Memory B cell (primary cell): ENCODE measurements around the gene HKDC1.
A peak's percentile ranks its signal among the peaks of the same experiment; 100 is the strongest.

Experiments
- ATAC-seq: fragments of 150-1000 bp; cut with Tn5 transposase; 2 replicates; pipeline ENCODE4 v1.10.0; 2021; ENCODE audit warnings: low read depth, mild to moderate bottlenecking, moderate library complexity
- DNase-seq, 2 donors: peaks; one replicate each; pipeline ENCODE4 v3.0.0; 2022; ENCODE audit warnings: low spot score in 2 of 2
- H3K27ac Mint-ChIP-seq: one replicate; pipeline ENCODE4 v1.8.0; 2022; ENCODE audit warnings: mild to moderate bottlenecking, moderate library complexity, mixed read lengths
- H3K27me3 Mint-ChIP-seq: one replicate; pipeline ENCODE4 v1.8.0; 2022; ENCODE audit warnings: mixed read lengths
- H3K36me3 Mint-ChIP-seq: one replicate; pipeline ENCODE4 v1.8.0; 2022; ENCODE audit warnings: mild to moderate bottlenecking, mixed read lengths
- H3K4me1 Mint-ChIP-seq: one replicate; pipeline ENCODE4 v1.8.0; 2022; ENCODE audit warnings: mixed read lengths
- H3K4me3 Mint-ChIP-seq: one replicate; pipeline ENCODE4 v1.8.0; 2022; ENCODE audit warnings: mild to moderate bottlenecking, moderate library complexity, mixed read lengths
- H3K9me3 Mint-ChIP-seq: one replicate; pipeline ENCODE4 v1.8.0; 2022; ENCODE audit warnings: mixed read lengths

HKDC1 gene

DNA sequence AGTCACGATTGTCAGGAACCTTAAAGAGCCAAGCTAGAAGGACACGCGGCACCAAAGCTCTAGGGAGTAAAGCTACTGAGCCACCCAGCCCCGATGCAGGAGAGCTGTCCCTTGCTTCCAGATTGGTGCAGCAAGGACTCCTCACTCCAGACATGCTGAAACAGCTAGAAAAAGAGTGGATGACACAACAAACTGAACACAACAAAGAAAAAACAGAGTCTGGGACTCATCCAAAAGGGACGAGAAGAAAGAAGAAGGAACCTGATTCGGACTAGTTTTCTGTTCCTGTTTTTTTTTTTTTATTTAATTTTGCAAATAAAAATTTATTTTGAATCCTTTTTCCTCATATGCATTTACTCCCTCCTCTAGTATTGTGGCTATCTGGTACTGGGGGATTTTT is 11.4 kb upstream of the HKDC1 start:
- no peak overlapping the region for H3K4me3 Mint-ChIP-seq
- H3K36me3 Mint-ChIP-seq, result peaks cover 18% of the 10 kb centered on the region
- H3K4me1 Mint-ChIP-seq, result peaks cover 6% of the 10 kb centered on the region
- H3K9me3 Mint-ChIP-seq, result no peaks in the 10 kb centered on the region
- H3K27me3 Mint-ChIP-seq, result no peaks in the 10 kb centered on the region
- DNase-seq (no peak), ATAC-seq (no peak)
- no peak overlapping the region for H3K27ac Mint-ChIP-seq

DNA sequence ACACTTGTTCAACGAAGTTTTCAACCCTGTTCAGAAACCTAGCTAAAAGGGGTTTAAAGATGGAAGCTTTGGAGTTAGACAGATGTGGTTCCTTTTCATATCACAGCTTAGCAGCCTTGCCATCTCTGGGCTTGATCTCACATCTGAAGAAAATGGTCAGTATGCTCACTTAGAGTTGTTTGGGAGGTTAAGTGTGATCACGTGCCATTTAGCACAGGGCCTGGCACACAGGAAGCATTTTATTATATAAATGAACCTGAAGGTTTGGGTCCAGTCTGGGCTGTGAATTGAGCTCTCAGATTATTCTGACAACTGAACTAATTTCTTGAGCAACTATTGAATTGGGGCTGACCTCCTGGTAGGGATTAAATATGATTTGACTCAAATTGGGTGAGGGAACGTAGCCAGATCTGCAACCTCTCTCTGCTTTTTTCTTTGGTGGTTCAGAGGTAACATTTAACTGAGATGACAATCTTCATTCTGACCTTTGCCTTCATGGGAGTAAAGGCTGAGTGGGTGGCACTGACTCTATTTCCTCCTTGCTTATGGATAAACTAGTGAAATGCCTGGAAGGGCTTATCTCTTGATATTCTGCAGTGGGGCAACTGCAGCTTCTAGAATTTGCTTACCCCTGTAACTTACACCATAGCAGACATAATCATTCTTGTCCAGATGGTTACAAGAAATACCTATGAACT is 10.2 kb upstream of the HKDC1 start:
- H3K27me3 Mint-ChIP-seq, result no peaks in the 10 kb centered on the region
- peaks cover 17% of the 10 kb centered on the region for H3K36me3 Mint-ChIP-seq
- H3K9me3 Mint-ChIP-seq, result peaks cover 3% of the 10 kb centered on the region
- H3K4me1 Mint-ChIP-seq, result peaks cover 12% of the 10 kb centered on the region
- no peak overlapping the region for H3K4me3 Mint-ChIP-seq
- ATAC-seq, result no peak
- no peak for DNase-seq
- no peak overlapping the region for H3K27ac Mint-ChIP-seq

DNA sequence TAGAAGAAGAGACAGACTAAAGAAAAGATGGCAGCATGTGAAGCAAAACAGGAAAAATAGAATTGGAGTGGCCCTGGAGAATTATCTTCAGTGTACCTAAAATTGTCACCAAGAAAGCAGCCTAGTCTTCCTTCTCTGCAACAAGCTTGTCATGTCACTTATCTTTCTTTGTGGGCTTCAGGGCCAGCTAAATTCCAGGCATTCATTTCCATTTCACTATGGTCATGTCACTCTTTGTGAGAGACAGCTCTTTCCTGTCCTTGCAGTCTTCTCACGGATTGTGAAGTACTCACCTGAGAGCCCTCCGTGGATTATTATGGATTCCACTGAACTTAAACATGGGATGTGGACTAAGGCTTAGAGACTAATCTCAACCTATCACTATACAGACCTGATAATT is 9.0 kb upstream of the HKDC1 start:
- Mint-ChIP-seq H3K4me3 (no peak overlapping the region), H3K27ac (no peak overlapping the region), H3K36me3 (peaks cover 15% of the 10 kb centered on the region), H3K27me3 (no peaks in the 10 kb centered on the region), H3K4me1 (peaks cover 15% of the 10 kb centered on the region), H3K9me3 (peaks cover 3% of the 10 kb centered on the region)
- DNase-seq, result no peak
- ATAC-seq, result no peak

DNA sequence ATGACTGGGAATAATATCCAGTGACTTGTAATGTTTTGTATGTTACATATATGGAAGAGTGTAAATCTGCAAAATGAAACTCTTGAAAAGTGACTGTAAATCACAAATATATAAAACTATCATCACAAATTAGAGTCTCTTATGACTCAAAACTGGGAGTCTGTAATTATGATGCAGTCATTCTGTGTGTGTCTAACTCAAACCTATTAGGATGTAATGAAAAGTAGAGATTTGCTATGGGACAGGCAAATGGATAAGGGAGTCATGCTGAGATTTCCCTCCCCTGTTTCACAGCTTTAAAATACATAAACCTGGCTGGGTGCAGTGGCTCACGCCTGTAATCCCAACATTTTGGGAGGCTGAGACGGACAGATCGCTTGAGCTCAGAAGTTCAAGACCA is 8.6 kb upstream of the HKDC1 start:
- peaks cover 11% of the 10 kb centered on the region for H3K36me3 Mint-ChIP-seq
- ATAC-seq (no peak), DNase-seq (no peak)
- H3K27me3 Mint-ChIP-seq, result no peaks in the 10 kb centered on the region
- peaks cover 3% of the 10 kb centered on the region for H3K9me3 Mint-ChIP-seq
- no peak overlapping the region for H3K27ac Mint-ChIP-seq
- no peak overlapping the region for H3K4me3 Mint-ChIP-seq
- peaks cover 15% of the 10 kb centered on the region for H3K4me1 Mint-ChIP-seq

DNA sequence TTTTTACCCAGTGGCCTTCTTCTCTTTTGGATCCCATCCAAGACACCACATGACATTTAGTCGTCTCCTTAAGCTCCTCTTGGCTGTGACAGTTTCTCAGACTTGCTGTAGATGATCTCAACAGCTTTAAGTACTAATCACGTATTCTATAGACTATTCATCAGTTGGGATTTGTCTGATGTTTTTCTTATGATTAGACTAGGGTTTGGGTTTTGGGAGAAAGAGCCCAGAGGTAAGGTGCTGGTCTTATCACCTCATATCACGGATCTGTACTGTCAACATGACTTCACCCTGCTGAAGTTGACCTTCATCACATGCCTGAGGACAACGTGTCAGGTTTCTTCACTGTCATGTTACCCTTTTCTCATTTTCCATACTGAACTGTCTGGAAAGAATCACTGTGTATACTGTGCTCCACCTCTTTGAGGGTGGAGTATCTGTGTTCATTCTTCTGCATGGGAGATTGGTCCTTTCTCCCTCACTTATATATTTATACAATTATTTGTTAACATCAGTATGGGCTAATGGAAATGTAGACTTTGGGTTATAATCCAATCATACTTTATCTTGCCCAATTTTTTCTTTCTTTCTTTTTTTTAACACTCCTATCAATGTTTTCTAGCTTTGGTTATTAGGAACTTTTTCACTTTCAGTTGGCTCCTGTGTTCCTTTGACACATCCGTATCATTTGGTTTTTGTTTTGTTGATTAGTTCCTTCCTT is 6.4 kb upstream of the HKDC1 start:
- H3K4me1 Mint-ChIP-seq, result peaks cover 13% of the 10 kb centered on the region
- H3K9me3 Mint-ChIP-seq, result peaks cover 3% of the 10 kb centered on the region
- no peak overlapping the region for H3K27ac Mint-ChIP-seq
- ATAC-seq (no peak), DNase-seq (no peak)
- no peak overlapping the region for H3K4me3 Mint-ChIP-seq
- H3K27me3 Mint-ChIP-seq, result no peaks in the 10 kb centered on the region
- H3K36me3 Mint-ChIP-seq, result peaks cover 6% of the 10 kb centered on the region

DNA sequence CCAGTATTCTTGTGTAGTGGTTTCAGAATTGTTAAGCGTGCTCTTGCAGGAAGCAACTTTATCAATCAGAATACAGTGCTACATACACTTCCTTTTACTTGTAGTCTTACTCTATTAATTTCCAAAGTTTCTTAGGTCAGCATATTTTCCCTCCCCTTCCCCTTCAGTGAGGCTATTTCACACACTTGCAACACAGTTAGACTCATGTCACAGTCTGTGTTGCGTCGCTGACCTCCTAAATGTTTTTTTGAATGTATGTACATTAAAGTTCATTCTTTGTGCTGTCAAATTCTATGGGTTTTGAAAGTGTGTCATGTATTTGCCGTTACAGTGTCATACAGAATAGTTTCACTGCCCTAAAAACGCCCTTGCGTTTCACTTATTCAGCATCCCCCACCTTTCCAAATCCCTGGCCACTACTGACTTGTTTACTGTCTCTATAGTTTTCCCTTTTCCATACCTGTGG is 5.4 kb upstream of the HKDC1 start:
- no peak overlapping the region for H3K4me3 Mint-ChIP-seq
- H3K27ac Mint-ChIP-seq, result no peak overlapping the region
- H3K27me3 Mint-ChIP-seq, result no peaks in the 10 kb centered on the region
- no peaks in the 10 kb centered on the region for H3K36me3 Mint-ChIP-seq
- peaks cover 3% of the 10 kb centered on the region for H3K9me3 Mint-ChIP-seq
- DNase-seq, result no peak
- ATAC-seq, result no peak
- H3K4me1 Mint-ChIP-seq, result peaks cover 9% of the 10 kb centered on the region

DNA sequence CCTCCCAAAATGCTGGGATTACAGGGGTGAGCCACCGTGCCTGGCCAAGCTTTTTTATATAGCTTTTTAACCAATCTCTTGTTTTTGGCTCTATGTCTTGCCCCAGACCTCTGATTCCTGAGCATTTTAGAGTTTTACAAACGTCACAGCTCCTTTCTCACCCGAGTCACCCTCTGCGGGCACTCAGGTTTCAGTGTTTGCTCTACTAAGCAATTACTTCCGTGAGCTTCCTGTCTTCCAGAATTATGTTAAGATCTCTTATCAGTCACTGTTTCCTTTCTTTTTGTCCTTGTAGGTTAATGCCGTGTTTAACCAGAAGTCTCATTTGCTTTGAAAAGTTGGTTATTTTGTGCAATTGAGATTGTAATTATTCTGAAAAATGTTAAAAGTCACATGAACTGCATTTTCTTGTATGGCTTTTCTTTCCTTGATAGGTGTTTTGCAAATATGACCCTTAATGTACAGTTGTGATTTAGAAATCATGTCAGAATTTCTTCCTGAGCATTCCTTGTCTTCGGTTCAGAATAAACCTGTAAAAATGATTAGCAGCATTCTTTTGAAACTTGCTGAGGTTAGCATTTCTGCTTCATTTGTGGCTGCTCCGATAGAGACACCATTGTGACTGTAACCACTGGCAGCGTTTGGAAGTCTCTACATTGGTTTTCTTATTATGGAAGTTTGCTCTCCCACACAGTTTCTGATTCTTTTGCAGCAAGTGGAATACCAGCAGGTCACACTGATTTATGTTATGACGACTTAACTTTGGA is 4.5 kb upstream of the HKDC1 start:
- Mint-ChIP-seq H3K9me3 (peaks cover 3% of the 10 kb centered on the region), H3K27me3 (no peaks in the 10 kb centered on the region), H3K4me1 (peaks cover 11% of the 10 kb centered on the region), H3K4me3 (no peak overlapping the region), H3K36me3 (no peaks in the 10 kb centered on the region), H3K27ac (no peak overlapping the region)
- no peak for ATAC-seq
- no peak for DNase-seq

DNA sequence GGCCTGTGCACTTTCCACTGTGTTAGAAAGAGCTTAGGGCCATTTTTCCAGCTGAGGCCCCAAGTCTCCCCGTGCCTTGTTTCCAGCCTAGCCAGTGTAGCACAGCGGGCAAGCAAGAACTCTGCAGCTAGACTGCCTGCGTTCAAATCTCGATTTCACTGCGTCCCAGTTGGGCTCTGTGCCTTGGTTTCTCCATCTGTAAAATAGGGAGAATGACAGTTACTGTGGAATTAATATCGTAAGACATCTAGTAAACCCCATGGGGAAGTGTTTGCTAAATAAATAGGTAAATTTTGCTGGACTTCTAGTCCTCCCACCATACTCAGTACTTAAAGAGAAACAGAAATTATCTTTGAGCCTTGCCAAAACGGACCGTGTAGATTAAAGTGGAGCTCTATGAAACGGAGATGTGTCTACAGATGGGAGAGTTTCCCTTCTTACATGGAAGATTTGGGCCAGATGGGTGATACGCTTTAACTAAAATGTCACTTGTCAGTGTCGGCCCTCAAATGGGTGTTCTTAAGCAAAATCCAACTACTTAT is 3.5 kb upstream of the HKDC1 start:
- H3K4me1 Mint-ChIP-seq, result peaks cover 13% of the 10 kb centered on the region
- H3K27ac Mint-ChIP-seq, result no peak overlapping the region
- DNase-seq (no peak), ATAC-seq (no peak)
- no peak overlapping the region for H3K4me3 Mint-ChIP-seq
- H3K36me3 Mint-ChIP-seq, result no peaks in the 10 kb centered on the region
- no peaks in the 10 kb centered on the region for H3K27me3 Mint-ChIP-seq
- H3K9me3 Mint-ChIP-seq, result peaks cover 3% of the 10 kb centered on the region

DNA sequence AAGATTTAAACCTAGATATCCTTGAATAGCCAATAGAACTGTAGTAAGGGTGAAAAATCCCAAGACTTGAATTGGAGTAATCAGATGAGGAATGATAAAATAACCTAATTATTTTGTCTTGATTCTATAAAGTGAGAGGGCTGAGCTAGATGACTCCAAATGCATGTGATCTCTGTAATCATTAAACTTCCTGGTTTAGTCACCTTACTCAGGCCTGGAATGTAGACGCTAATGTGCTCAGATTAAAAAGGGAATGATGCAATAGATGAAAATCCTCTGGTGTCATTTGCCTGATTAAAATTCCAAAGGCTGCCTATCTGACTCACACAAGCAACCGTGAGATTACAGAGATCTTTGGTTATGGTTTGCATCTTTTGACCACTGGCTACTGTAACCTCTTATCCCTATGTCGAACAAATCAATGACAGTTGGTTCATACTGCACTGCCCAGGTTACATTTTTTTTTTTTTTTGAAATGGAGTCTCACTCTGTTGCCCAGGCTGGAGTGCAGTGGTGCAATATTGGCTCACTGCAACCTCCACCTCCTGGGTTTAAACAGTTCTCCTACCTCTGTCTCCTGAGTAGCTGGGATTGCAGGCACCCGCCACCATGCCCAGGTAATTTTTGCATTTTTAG is 2.9 kb upstream of the HKDC1 start:
- Mint-ChIP-seq H3K4me1 (peaks cover 16% of the 10 kb centered on the region), H3K4me3 (no peak overlapping the region), H3K9me3 (peaks cover 3% of the 10 kb centered on the region), H3K36me3 (no peaks in the 10 kb centered on the region), H3K27me3 (no peaks in the 10 kb centered on the region), H3K27ac (no peak overlapping the region)
- no peak for DNase-seq
- no peak for ATAC-seq

DNA sequence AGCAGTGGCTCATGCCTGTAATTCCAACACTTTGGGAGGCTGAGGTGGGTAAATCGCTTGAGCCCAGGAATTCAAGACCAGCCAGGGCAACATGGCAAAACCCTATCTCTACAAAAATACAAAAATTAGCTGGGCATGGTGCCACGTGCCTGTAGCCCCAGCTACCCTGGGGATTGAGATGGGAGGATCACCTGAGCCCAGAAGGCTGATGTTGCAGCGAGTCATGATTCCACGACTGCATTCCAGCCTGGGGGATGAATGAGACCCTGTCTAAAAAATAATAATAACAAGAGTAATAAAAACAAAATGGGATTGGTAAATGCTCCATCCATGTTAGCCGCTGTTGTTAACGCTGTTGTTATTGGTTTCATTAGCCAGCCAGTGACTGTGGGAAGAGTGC is 1.3 kb upstream of the HKDC1 start:
- Mint-ChIP-seq H3K36me3 (no peaks in the 10 kb centered on the region), H3K4me1 (peaks cover 26% of the 10 kb centered on the region), H3K9me3 (peaks cover 3% of the 10 kb centered on the region), H3K27ac (no peak overlapping the region), H3K4me3 (no peak overlapping the region), H3K27me3 (no peaks in the 10 kb centered on the region)
- ATAC-seq (no peak), DNase-seq (no peak)

DNA sequence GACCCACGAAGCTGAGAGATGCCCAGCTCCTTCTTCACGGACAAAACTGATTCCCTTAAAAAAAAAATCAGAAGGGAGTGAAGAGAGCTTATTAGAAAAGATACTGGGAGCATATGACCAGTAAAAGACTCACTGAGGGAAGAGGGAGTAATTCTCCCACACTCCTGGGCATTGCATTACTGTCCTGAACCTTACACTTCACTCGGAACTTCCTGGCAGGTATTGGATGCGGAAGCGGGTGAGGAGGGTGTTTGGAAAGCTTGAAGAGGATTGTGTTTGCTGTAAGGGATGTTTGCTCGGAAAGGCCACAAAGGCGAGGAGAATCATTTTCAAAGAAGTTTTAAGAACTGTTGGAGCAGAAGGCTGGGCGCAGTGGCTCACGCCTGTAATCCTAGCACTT is 375 bp downstream of the HKDC1 start:
- Mint-ChIP-seq H3K27ac (no peak overlapping the region), H3K4me3 (no peak overlapping the region)

DNA sequence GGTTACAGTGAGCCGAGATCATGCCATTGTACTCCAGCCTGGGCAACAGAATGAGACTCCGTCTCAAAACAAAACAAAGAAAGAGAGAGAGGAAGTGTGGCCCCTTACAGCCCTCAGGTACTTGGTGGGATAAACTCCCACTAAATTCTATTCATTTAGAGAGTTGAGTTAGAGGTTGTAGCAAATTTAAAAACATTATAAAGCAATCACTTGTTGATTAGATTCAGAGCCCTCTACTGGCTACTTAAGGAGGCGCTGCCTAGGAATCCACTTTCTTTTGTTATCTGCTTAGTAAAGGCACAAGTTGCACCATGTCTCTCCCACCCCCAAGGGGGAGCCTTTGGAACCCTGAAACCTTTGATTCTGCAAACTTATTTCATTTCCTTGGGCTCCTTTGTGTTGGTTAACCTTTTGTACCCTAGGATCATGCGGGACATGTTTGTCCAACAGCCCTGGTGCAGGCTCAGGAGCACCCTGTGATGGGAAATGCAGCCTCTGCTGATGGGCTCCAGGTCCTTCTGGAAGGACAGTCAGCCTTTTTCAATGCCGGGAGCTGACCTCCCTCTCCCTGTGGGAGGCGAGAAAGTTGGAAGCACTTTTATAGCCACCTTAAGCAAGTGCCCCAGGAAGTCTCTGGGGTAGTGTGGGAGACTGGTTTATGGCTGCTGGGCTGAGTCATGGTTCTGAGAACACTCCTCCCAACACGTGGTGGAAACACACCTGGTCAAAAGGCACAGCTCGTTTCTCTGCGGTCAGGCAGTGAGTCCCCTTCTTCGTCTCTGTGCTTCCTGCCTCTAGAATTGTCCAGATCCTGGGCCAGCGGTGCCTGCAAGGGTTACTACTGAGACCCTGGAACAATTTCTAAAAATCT is 2.3 kb downstream of the HKDC1 start:
- peaks cover 28% of the 10 kb centered on the region for H3K4me1 Mint-ChIP-seq
- DNase-seq, result peak; percentile 28
- no peaks in the 10 kb centered on the region for H3K27me3 Mint-ChIP-seq
- peak overlapping the region; percentile 59 for H3K4me3 Mint-ChIP-seq
- H3K36me3 Mint-ChIP-seq, result no peaks in the 10 kb centered on the region
- H3K9me3 Mint-ChIP-seq, result no peaks in the 10 kb centered on the region
- ATAC-seq, result peak; percentile 90
- no peak overlapping the region for H3K27ac Mint-ChIP-seq

More for the DNA sequence above, 375 bp downstream of the HKDC1 start:
- Mint-ChIP-seq H3K36me3 (no peaks in the 10 kb centered on the region), H3K27me3 (no peaks in the 10 kb centered on the region), H3K9me3 (no peaks in the 10 kb centered on the region), H3K4me1 (peaks cover 26% of the 10 kb centered on the region)
- DNase-seq, result no peak
- no peak for ATAC-seq

DNA sequence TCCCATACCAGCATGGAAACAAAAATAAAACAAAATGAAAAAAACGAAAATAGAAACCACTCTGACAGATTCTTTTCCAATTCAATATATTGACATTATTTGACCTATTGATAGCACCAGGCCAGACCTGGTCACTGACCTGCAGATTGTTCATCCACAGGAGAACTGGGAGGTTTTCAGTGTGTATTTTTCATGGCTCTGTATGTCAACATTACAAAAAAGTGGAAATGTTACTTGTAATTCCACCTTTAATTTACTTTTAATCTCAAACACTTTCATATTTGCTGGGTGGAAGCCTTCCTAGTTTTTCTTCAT is 2.9 kb downstream of the HKDC1 start:
- DNase-seq (no peak), ATAC-seq (no peak)
- Mint-ChIP-seq H3K4me3 (peak overlapping the region; percentile 59), H3K27me3 (no peaks in the 10 kb centered on the region), H3K4me1 (peaks cover 33% of the 10 kb centered on the region), H3K36me3 (no peaks in the 10 kb centered on the region), H3K9me3 (no peaks in the 10 kb centered on the region), H3K27ac (no peak overlapping the region)
